Fibroblast of lung (primary cell): ENCODE measurements around the gene DCP1A.

Experiments used
- CTCF ChIP-seq, 2 donors: IDR thresholded peaks in 1 of 2; conservative IDR thresholded peaks in 1 of 2; 1 replicate in 1 of 2; 2 replicates in 1 of 2; pipeline ENCODE4 v1.5.1; 2011 to 2012; ENCODE audit warnings: low read length in 2 of 2, control low read depth in 1 of 2, inconsistent platforms in 1 of 2, low read depth in 1 of 2, mild to moderate bottlenecking in 1 of 2
- EZH2 ChIP-seq: IDR thresholded peaks from 2 replicates; pipeline ENCODE4 v1.5.1; 2012; ENCODE audit warnings: low read length, control low read depth, mild to moderate bottlenecking; ENCODE audit errors: missing control alignments

DNA sequence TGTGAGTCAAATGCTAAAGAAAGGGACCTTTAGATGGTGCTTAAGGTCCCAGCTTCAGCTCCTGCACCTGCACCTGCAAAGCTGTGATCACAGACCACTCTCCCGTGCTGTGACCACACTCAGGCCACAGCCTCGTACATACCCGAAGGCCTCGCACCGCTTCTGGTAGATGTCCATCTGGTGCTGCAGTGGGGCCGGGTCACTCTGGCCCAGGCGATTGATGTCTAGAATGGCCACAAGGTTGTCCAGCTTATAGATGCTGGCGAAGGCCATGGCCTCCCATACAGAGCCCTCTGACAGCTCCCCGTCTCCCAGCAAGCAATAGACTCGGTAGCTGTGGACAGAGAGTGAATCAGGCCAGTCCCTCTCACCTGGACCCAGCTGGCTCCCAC lies 112.5 kb downstream of the DCP1A start:
- no peak for TF ChIP-seq CTCF (conservative IDR thresholded peaks at IDR 0.05 in 1 of 2, IDR thresholded peaks at IDR 0.05 in 1 of 2; ENCODE audit: low read depth in 1 of 2, low read length in 2 of 2)
- no peak for TF ChIP-seq EZH2
